HepG2 (cell line): Measurements from ENCODE around the gene HDLBP. TPM values are rescaled to one million over a fixed set of nuclear protein-coding genes. Genes with fewer than 3 reads are reported as not detected.

ENCODE experiments used
- BRCA1 ChIP-seq: sonication (generic); formaldehyde crosslinking; IDR thresholded peaks from 2 replicates; pipeline ENCODE4 v1.4.0; 2020; ENCODE audit warnings: missing genetic modification reagents
- RORA ChIP-seq: sonication (generic); formaldehyde crosslinking; IDR thresholded peaks from 2 replicates; pipeline ENCODE4 v1.5.0; 2020; ENCODE audit warnings: mild to moderate bottlenecking, missing genetic modification reagents, moderate library complexity
- SMAD9 ChIP-seq: sonication (generic); formaldehyde crosslinking; IDR thresholded peaks from 2 replicates; pipeline ENCODE4 v1.5.1; 2020; ENCODE audit warnings: mild to moderate bottlenecking, missing genetic modification reagents
- TEAD2 ChIP-seq: sonication (generic); formaldehyde crosslinking; IDR thresholded peaks from 2 replicates; pipeline ENCODE4 v1.9.0; 2021; ENCODE audit warnings: missing genetic modification reagents
- ZBTB7A ChIP-seq: sonication (generic); formaldehyde crosslinking; IDR thresholded peaks from 2 replicates; pipeline ENCODE4 v1.8.0; 2022; ENCODE audit warnings: mild to moderate bottlenecking, missing genetic modification reagents
- ZNF138 ChIP-seq: sonication (generic); formaldehyde crosslinking; IDR thresholded peaks from 2 replicates; pipeline ENCODE4 v1.5.0; 2020; ENCODE audit warnings: mild to moderate bottlenecking, low read depth, missing genetic modification reagents
- ZNF326 ChIP-seq: sonication (generic); formaldehyde crosslinking; IDR thresholded peaks from 2 replicates; pipeline ENCODE4 v1.4.0; 2020; ENCODE audit warnings: missing genetic modification reagents, borderline replicate concordance
- ZNF34 ChIP-seq: sonication (generic); formaldehyde crosslinking; IDR thresholded peaks from 2 replicates; pipeline ENCODE4 v1.4.0; 2020; ENCODE audit warnings: mild to moderate bottlenecking, missing genetic modification reagents, borderline replicate concordance
- ZNF432 ChIP-seq: sonication (generic); formaldehyde crosslinking; IDR thresholded peaks from 2 replicates; pipeline ENCODE4 v1.5.0; 2020; ENCODE audit warnings: missing genetic modification reagents, mild to moderate bottlenecking, borderline replicate concordance
- ZNF780A ChIP-seq: sonication (generic); formaldehyde crosslinking; IDR thresholded peaks from 2 replicates; pipeline ENCODE4 v1.8.0; 2022; ENCODE audit warnings: mild to moderate bottlenecking, missing genetic modification reagents, moderate library complexity
- ZNF891 ChIP-seq: sonication (generic); formaldehyde crosslinking; IDR thresholded peaks from 2 replicates; pipeline ENCODE4 v1.5.0; 2020; ENCODE audit warnings: mild to moderate bottlenecking, missing genetic modification reagents
- polyA plus RNA-seq, 8 experiments: library from polyadenylated mRNA; depleted of rRNA in 3 of 8; stranded (reverse) in 7 of 8; unstranded in 1 of 8; fragments of >200 nt; fragmentation: Illumina TruSeq in 4 of 8; extraction: Trizol in 4 of 8; gene quantifications; 2 replicates each; pipeline versions ENCODE4 v1.2.1 to v1.2.3, GENCODE V29; 2011 to 2016; ENCODE audit warnings: low read depth in 4 of 8, missing spikeins in 1 of 8, mixed read lengths in 1 of 8; ENCODE audit not compliant: insufficient read depth in 1 of 8
- total RNA-seq, 5 experiments: library from RNA; depleted of rRNA; stranded (reverse); fragments of >200 nt; fragmentation: Illumina TruSeq; extraction: Trizol; gene quantifications; 2 replicates each; pipeline ENCODE4 v1.2.3, GENCODE V29; 2016; ENCODE audit warnings: low read depth in 1 of 5
- TF ChIP-seq, protein P1 (sequence below): sonication (generic); formaldehyde crosslinking; IDR thresholded peaks from 2 replicates; pipeline ENCODE4 v1.4.0; 2020; ENCODE audit warnings: missing genetic modification reagents
- TF ChIP-seq, protein P2 (sequence below): sonication (generic); formaldehyde crosslinking; conservative IDR thresholded peaks from 2 replicates; pipeline ENCODE4 v1.8.0; 2022; ENCODE audit warnings: low read depth, missing genetic modification reagents
- TF ChIP-seq, protein P3 (sequence below): sonication (generic); formaldehyde crosslinking; IDR thresholded peaks from 2 replicates; pipeline ENCODE4 v1.4.0; 2020; ENCODE audit warnings: low read depth, mild to moderate bottlenecking, missing genetic modification reagents
- TF ChIP-seq, protein P4 (sequence below): sonication (generic); formaldehyde crosslinking; IDR thresholded peaks from 2 replicates; pipeline ENCODE4 v1.4.0; 2020; ENCODE audit warnings: missing genetic modification reagents

HDLBP gene
- total and polyA plus RNA-seq, 2 of the 13 experiments (the other 11 are each of a cell fraction or from before 2014, with no cell fraction given): 464 to 707 TPM

DNA sequence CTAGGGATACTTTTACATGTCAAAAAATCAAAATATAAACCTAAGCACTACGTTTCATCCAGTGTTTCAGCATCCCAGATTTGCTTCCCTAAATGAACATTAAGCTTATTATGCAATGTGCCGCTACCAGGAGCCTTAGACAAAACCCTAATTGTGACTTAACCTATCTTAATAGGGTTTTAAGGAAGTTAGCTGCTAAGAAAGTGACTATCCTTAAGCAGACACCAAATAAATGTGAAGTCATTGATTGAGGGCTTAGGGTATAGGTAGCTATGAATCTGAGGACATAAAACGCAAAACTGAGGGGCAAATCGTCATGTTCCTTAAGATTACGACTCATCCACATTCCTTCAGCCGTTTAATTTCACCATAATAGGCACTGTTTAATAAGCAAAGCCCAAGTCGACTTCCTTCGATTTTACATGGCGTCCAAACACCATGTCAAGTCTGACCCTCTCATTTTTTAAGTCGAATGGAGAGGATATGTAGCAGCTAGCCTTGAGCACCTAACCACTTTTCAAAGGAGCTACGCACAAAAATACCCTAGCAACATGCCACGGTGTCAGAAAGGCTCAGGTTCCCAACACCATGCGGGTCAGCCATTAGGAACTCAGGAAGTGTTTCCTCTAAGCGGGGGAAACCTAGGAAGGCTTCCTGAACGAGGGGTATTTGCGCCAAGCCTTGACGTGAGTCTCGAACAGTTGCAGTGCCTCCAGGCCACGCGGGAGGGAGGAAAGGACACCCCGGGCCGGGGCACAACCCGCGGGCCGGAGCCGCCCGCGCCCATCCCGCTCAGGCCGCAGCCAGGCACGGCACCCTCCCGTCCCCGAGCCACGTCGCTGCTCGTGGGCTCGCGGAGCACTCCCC, 1.0 kb downstream of the HDLBP start (continued):
- TF ChIP-seq, protein P1, sequence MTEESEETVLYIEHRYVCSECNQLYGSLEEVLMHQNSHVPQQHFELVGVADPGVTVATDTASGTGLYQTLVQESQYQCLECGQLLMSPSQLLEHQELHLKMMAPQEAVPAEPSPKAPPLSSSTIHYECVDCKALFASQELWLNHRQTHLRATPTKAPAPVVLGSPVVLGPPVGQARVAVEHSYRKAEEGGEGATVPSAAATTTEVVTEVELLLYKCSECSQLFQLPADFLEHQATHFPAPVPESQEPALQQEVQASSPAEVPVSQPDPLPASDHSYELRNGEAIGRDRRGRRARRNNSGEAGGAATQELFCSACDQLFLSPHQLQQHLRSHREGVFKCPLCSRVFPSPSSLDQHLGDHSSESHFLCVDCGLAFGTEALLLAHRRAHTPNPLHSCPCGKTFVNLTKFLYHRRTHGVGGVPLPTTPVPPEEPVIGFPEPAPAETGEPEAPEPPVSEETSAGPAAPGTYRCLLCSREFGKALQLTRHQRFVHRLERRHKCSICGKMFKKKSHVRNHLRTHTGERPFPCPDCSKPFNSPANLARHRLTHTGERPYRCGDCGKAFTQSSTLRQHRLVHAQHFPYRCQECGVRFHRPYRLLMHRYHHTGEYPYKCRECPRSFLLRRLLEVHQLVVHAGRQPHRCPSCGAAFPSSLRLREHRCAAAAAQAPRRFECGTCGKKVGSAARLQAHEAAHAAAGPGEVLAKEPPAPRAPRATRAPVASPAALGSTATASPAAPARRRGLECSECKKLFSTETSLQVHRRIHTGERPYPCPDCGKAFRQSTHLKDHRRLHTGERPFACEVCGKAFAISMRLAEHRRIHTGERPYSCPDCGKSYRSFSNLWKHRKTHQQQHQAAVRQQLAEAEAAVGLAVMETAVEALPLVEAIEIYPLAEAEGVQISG (CRISPR knock-in tag): no peak
- no peak for TF ChIP-seq ZNF326
- TF ChIP-seq, protein P2, sequence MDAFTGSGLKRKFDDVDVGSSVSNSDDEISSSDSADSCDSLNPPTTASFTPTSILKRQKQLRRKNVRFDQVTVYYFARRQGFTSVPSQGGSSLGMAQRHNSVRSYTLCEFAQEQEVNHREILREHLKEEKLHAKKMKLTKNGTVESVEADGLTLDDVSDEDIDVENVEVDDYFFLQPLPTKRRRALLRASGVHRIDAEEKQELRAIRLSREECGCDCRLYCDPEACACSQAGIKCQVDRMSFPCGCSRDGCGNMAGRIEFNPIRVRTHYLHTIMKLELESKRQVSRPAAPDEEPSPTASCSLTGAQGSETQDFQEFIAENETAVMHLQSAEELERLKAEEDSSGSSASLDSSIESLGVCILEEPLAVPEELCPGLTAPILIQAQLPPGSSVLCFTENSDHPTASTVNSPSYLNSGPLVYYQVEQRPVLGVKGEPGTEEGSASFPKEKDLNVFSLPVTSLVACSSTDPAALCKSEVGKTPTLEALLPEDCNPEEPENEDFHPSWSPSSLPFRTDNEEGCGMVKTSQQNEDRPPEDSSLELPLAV: no peak
- TF ChIP-seq TEAD2 (CRISPR knock-in tag): no peak
- peak; percentile 46; the same call in 1 of the 2 replicates for TF ChIP-seq ZNF138
- no peak for TF ChIP-seq ZNF780A
- TF ChIP-seq, protein P3, sequence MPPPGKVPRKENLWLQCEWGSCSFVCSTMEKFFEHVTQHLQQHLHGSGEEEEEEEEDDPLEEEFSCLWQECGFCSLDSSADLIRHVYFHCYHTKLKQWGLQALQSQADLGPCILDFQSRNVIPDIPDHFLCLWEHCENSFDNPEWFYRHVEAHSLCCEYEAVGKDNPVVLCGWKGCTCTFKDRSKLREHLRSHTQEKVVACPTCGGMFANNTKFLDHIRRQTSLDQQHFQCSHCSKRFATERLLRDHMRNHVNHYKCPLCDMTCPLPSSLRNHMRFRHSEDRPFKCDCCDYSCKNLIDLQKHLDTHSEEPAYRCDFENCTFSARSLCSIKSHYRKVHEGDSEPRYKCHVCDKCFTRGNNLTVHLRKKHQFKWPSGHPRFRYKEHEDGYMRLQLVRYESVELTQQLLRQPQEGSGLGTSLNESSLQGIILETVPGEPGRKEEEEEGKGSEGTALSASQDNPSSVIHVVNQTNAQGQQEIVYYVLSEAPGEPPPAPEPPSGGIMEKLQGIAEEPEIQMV (CRISPR knock-in tag): no peak
- TF ChIP-seq ZBTB7A (CRISPR knock-in tag): no peak
- no peak for TF ChIP-seq SMAD9 (CRISPR knock-in tag)
- TF ChIP-seq ZNF432 (CRISPR knock-in tag): 0 out of 2 replicates have a peak, but pooled peaks have one; percentile 75
- TF ChIP-seq BRCA1: no peak
- peak; percentile 64; the same call in 1 of the 2 replicates for TF ChIP-seq ZNF34 (CRISPR knock-in tag)
- TF ChIP-seq, protein P4, sequence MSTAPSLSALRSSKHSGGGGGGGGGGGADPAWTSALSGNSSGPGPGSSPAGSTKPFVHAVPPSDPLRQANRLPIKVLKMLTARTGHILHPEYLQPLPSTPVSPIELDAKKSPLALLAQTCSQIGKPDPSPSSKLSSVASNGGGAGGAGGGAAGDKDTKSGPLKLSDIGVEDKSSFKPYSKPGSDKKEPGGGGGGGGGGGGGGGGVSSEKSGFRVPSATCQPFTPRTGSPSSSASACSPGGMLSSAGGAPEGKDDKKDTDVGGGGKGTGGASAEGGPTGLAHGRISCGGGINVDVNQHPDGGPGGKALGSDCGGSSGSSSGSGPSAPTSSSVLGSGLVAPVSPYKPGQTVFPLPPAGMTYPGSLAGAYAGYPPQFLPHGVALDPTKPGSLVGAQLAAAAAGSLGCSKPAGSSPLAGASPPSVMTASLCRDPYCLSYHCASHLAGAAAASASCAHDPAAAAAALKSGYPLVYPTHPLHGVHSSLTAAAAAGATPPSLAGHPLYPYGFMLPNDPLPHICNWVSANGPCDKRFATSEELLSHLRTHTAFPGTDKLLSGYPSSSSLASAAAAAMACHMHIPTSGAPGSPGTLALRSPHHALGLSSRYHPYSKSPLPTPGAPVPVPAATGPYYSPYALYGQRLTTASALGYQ (CRISPR knock-in tag): no peak
- TF ChIP-seq RORA: no peak
- TF ChIP-seq ZNF891 (CRISPR knock-in tag): peak; percentile 46; the same call in 1 of the 2 replicates
